ENCODE results near the gene TP63. TPM values are rescaled to one million over a fixed set of nuclear protein-coding genes. Genes with fewer than 3 reads are reported as not detected.

The TP63 gene
- total and polyA plus RNA-seq, 8 donors, result 0.45 to 2.7 (median 0.84) TPM

GRCh38 chr3:189688262-189688661 is 57.1 kb downstream of the TP63 start:
- intact Hi-C loops (cut with DNase I), result no loop called here
- Histone ChIP-seq H3K4me1 (peaks cover 0 to 4% of the 10 kb centered on the region in 2 donors), H3K36me3 (no peaks in the 10 kb centered on the region), H3K27ac (no peak overlapping the region), H3K4me3 (no peak overlapping the region), H3K27me3 (no peaks in the 10 kb centered on the region), H3K9me3 (no peaks in the 10 kb centered on the region)
- ATAC-seq (no peak), DNase-seq (no peak)
- no peak for TF ChIP-seq CTCF (IDR thresholded peaks at IDR 0.05)

- Histone ChIP-seq H3K27ac (no peak overlapping the region), H3K27me3 (no peaks in the 10 kb centered on the region), H3K36me3 (no peaks in the 10 kb centered on the region), H3K4me3 (no peak overlapping the region), H3K4me1 (peaks cover 0 to 4% of the 10 kb centered on the region in 2 donors), H3K9me3 (no peaks in the 10 kb centered on the region)
- DNase-seq (no peak), ATAC-seq (no peak)
- intact Hi-C loops (cut with DNase I), result no loop called here
- TF ChIP-seq CTCF (IDR thresholded peaks at IDR 0.05), result no peak
Observed at GRCh38 chr3:189689625-189690024, 58.4 kb downstream of the TP63 start.

GRCh38 chr3:189690237-189690636 is 59.0 kb downstream of the TP63 start:
- Histone ChIP-seq H3K27ac (no peak overlapping the region), H3K27me3 (no peaks in the 10 kb centered on the region), H3K9me3 (no peaks in the 10 kb centered on the region), H3K4me1 (peaks cover 0 to 4% of the 10 kb centered on the region in 2 donors), H3K4me3 (no peak overlapping the region), H3K36me3 (no peaks in the 10 kb centered on the region)
- intact Hi-C loops (cut with DNase I), result no loop called here
- no peak for ATAC-seq
- no peak for DNase-seq
- no peak for TF ChIP-seq CTCF (IDR thresholded peaks at IDR 0.05)

GRCh38 chr3:189690672-189691071 is 59.5 kb downstream of the TP63 start:
- Histone ChIP-seq H3K4me3 (no peak overlapping the region), H3K27me3 (no peaks in the 10 kb centered on the region), H3K36me3 (no peaks in the 10 kb centered on the region), H3K27ac (no peak overlapping the region), H3K4me1 (peaks cover 0 to 4% of the 10 kb centered on the region in 2 donors), H3K9me3 (no peaks in the 10 kb centered on the region)
- TF ChIP-seq CTCF (IDR thresholded peaks at IDR 0.05), result no peak
- ATAC-seq (no peak), DNase-seq (no peak)
- intact Hi-C loops (cut with DNase I), result no loop called here

- no peak for TF ChIP-seq CTCF (IDR thresholded peaks at IDR 0.05)
- intact Hi-C loops (cut with DNase I), result no loop called here
- Histone ChIP-seq H3K4me3 (no peak overlapping the region), H3K9me3 (no peaks in the 10 kb centered on the region), H3K27me3 (no peaks in the 10 kb centered on the region), H3K36me3 (no peaks in the 10 kb centered on the region), H3K27ac (no peak overlapping the region), H3K4me1 (no peaks in the 10 kb centered on the region)
- DNase-seq (no peak), ATAC-seq (no peak)
Observed at GRCh38 chr3:189695400-189695799, 64.2 kb downstream of the TP63 start.

Data from left lung (tissue), 10 donors.